Keratinocyte (primary cell): ENCODE results near the gene GPLD1. TPM values are rescaled to one million over a fixed set of nuclear protein-coding genes. Genes with fewer than 3 reads are reported as not detected.
"Not testable (repeated sequence)": the region's sequence is repeated elsewhere in the genome, so short reads cannot be mapped to it uniquely, and the experiment has no call there.

ENCODE experiments used
- DNase-seq: peaks from one replicate; pipeline ENCODE4 v3.0.0-alpha.2; 2011; ENCODE audit warnings: low read depth, missing footprints, low spot score
- FAIRE-seq: peaks from 2 replicates; lab custom pipeline; 2011; peaks lifted over from hg19 to GRCh38; lab: Jason Lieb, UNC
- H2AFZ ChIP-seq: 2 replicates; pipeline ENCODE4 v1.6.0; 2012; ENCODE audit warnings: low read length, control low read depth, inconsistent platforms; ENCODE audit not compliant: control insufficient read depth
- H3K27ac ChIP-seq: 2 replicates; pipeline ENCODE4 v1.5.1; 2011; ENCODE audit warnings: low read length; ENCODE audit not compliant: control insufficient read depth, insufficient read depth
- H3K27me3 ChIP-seq: 3 replicates; pipeline ENCODE4 v1.6.0; 2011; ENCODE audit warnings: low read length; ENCODE audit not compliant: control insufficient read depth, insufficient read depth; ENCODE audit errors: extremely low read depth
- H3K36me3 ChIP-seq, 2 experiments: 2 replicates in 1 of 2; 3 replicates in 1 of 2; pipeline ENCODE4 v1.5.1; 2011; ENCODE audit warnings: low read length in 2 of 2, mild to moderate bottlenecking in 1 of 2; ENCODE audit not compliant: control insufficient read depth in 2 of 2, insufficient read depth in 2 of 2; ENCODE audit errors: extremely low read depth in 1 of 2
- H3K4me1 ChIP-seq: 3 replicates; pipeline ENCODE4 v1.5.1; 2011; ENCODE audit warnings: low read length; ENCODE audit not compliant: control insufficient read depth, insufficient read depth; ENCODE audit errors: extremely low read depth
- H3K4me2 ChIP-seq: 3 replicates; pipeline ENCODE4 v1.6.0; 2011; ENCODE audit warnings: low read depth, low read length; ENCODE audit not compliant: control insufficient read depth, insufficient read depth; ENCODE audit errors: extremely low read depth
- H3K4me3 ChIP-seq, 3 experiments: fragments of 200-600 bp in 1 of 3; sonication (generic) in 1 of 3; 2 replicates in 2 of 3; 3 replicates in 1 of 3; pipeline ENCODE4 v1.5.1; 2011 to 2016; ENCODE audit warnings: low read length in 3 of 3, mild to moderate bottlenecking in 3 of 3, control low read depth in 2 of 3, inconsistent platforms in 1 of 3, low read depth in 1 of 3, mixed read lengths in 1 of 3, mixed run types in 1 of 3, moderate library complexity in 1 of 3; ENCODE audit not compliant: control insufficient read depth in 2 of 3, insufficient read depth in 2 of 3; ENCODE audit errors: extremely low read depth in 1 of 3
- H3K79me2 ChIP-seq: 2 replicates; pipeline ENCODE4 v1.6.0; 2012; ENCODE audit warnings: low read length; ENCODE audit not compliant: control insufficient read depth, insufficient read depth
- H3K9ac ChIP-seq: 3 replicates; pipeline ENCODE4 v1.6.0; 2011; ENCODE audit warnings: low read length; ENCODE audit not compliant: control insufficient read depth, insufficient read depth; ENCODE audit errors: extremely low read depth
- H3K9me1 ChIP-seq: 3 replicates; pipeline ENCODE4 v1.6.0; 2011; ENCODE audit warnings: low read length; ENCODE audit not compliant: control insufficient read depth, insufficient read depth; ENCODE audit errors: extremely low read depth
- H3K9me3 ChIP-seq: 2 replicates; pipeline ENCODE4 v1.5.1; 2012; ENCODE audit warnings: low read depth, low read length; ENCODE audit not compliant: control insufficient read depth
- H4K20me1 ChIP-seq: 3 replicates; pipeline ENCODE4 v1.6.0; 2011; ENCODE audit warnings: low read length; ENCODE audit not compliant: control insufficient read depth, insufficient read depth; ENCODE audit errors: extremely low read depth
- CTCF ChIP-seq, 3 experiments: IDR thresholded peaks in 1 of 3; conservative IDR thresholded peaks in 1 of 3; optimal IDR thresholded peaks in 1 of 3; 2 replicates in 2 of 3; 3 replicates in 1 of 3; pipeline versions ENCODE3 to v1.5.1; 2011; ENCODE audit warnings: low read length in 3 of 3, mild to moderate bottlenecking in 3 of 3, moderate library complexity in 2 of 3, control low read depth in 1 of 3, inconsistent platforms in 1 of 3; ENCODE audit not compliant: insufficient read depth in 2 of 3; ENCODE audit errors: extremely low read depth in 1 of 3
- EZH2 ChIP-seq: IDR thresholded peaks from one replicate; pipeline ENCODE4 v1.6.1; 2012; ENCODE audit warnings: inconsistent platforms, mild to moderate bottlenecking, low read length, moderate library complexity
- dilution Hi-C: fragments of 300-500 bp; cut with MboI; formaldehyde crosslinking; loops from one replicate; pipeline ENCODE4 v1.7.0; 2020; ENCODE audit warnings: low sequenced_read_pairs; ENCODE audit not compliant: extremely low pct_ligation_motif_present
- polyA plus RNA-seq, 5 experiments: library from polyadenylated mRNA; depleted of rRNA in 3 of 5; stranded (reverse) in 3 of 5; stranded (forward) in 1 of 5; unstranded in 1 of 5; fragments of >200 nt; gene quantifications; 1 replicate in 1 of 5; 2 replicates in 3 of 5; 3 replicates in 1 of 5; pipeline versions ENCODE4 v1.2.1 to v1.2.3, GENCODE V29; 2011 to 2012; ENCODE audit warnings: missing spikeins in 2 of 5, low read depth in 1 of 5, low replicate concordance in 1 of 5

The GPLD1 gene
- polyA plus RNA-seq, 1 donor (not counting 4 experiments of a cell fraction or from before 2014, with no cell fraction given) = 0.07 TPM

DNA sequence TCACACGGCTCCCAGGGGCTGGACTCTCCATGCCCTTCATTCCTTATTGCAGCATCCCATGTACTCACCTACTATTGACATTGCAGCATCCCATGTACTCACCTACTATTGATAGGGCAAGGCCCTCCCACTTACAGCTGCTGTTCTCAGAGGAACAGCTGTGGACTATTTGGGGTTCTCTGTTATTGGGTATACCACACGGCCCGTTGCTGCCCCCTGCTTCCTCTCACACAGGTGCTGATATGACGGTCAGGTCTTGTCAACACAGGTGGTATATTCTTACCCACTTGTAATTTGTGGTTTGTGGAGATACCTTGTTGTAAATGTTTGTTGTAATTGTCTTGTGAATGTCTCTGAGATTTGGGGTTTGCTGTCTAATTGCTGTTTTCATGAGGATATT lies 24.2 kb upstream of the GPLD1 start:
- Histone ChIP-seq H3K9ac (no peak overlapping the region), H3K9me3 (no peaks in the 10 kb centered on the region), H3K27me3 (no peaks in the 10 kb centered on the region), H3K4me2 (no peak overlapping the region), H3K27ac (no peak overlapping the region), H3K4me1 (no peaks in the 10 kb centered on the region), H3K36me3 (no peaks in the 10 kb centered on the region), H4K20me1 (no peaks in the 10 kb centered on the region), H2AFZ (no peak overlapping the region), H3K79me2 (no peaks in the 10 kb centered on the region), H3K4me3 (no peak overlapping the region), H3K9me1 (no peaks in the 10 kb centered on the region)
- dilution Hi-C loops = no loop called here
- TF ChIP-seq EZH2 (no peak), CTCF (optimal IDR thresholded peaks at IDR 0.05 in 1 of 3, IDR thresholded peaks at IDR 0.05 in 1 of 3, conservative IDR thresholded peaks at IDR 0.05 in 1 of 3; ENCODE audit: extremely low read depth in 1 of 3, insufficient read depth in 2 of 3, low read length in 3 of 3) (no peak)
- FAIRE-seq = no peak
- DNase-seq = no peak

DNA sequence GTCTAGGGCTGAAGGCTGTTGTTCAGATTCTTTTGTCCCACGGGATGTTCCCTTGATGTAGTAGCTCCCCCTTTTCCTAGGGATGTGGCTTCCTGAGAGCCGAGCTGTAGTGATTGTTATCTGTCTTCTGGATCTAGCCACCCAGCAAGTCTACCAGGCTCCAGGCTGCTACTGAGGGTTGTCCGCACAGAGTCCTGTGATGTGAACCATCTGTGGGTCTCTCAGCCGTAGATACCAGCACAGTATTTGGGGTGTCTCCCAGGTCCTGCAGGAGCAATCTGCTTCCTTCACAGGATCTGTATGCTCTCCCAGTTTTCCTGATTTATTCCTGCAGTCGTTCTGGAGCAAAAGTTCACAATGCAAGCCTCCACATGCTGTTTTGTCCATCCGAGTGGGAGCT lies 22.6 kb upstream of the GPLD1 start:
- H2AFZ ChIP-seq, H3K4me2 ChIP-seq, H3K4me3 ChIP-seq, H3K9me3 ChIP-seq, H3K36me3 ChIP-seq, H3K9me1 ChIP-seq, H3K27ac ChIP-seq, FAIRE-seq, dilution Hi-C loops, H3K4me1 ChIP-seq, H3K79me2 ChIP-seq, DNase-seq, H3K27me3 ChIP-seq, H3K9ac ChIP-seq, H4K20me1 ChIP-seq: not testable (repeated sequence)

GRCh38 chr6:24506814-24507520 lies 17.6 kb upstream of the GPLD1 start:
- dilution Hi-C loops = no loop called here
- Histone ChIP-seq H4K20me1 (no peaks in the 10 kb centered on the region), H3K9me3 (no peaks in the 10 kb centered on the region)

More at GRCh38 chr6:24506814-24507520, 17.6 kb upstream of the GPLD1 start:
- TF ChIP-seq EZH2 = no peak
- no peak for TF ChIP-seq CTCF (optimal IDR thresholded peaks at IDR 0.05 in 1 of 3, IDR thresholded peaks at IDR 0.05 in 1 of 3, conservative IDR thresholded peaks at IDR 0.05 in 1 of 3; ENCODE audit: extremely low read depth in 1 of 3, insufficient read depth in 2 of 3, low read length in 3 of 3)
- FAIRE-seq (no peak), DNase-seq (no peak)
- Histone ChIP-seq H3K9ac (no peak overlapping the region), H3K36me3 (no peaks in the 10 kb centered on the region), H3K79me2 (no peaks in the 10 kb centered on the region), H3K4me3 (no peak overlapping the region), H3K4me2 (no peak overlapping the region), H3K4me1 (no peaks in the 10 kb centered on the region), H3K27ac (no peak overlapping the region), H3K27me3 (no peaks in the 10 kb centered on the region), H3K9me1 (no peaks in the 10 kb centered on the region), H2AFZ (no peak overlapping the region)
